ENCODE measurements around the gene DNAH6.
"Not testable (repeated sequence)": the region's sequence is repeated elsewhere in the genome, so short reads cannot be mapped to it uniquely, and the experiment has no call there.

DNAH6 gene

GRCh38 chr2:84768840-84769239, 252.5 kb downstream of the DNAH6 start:
- DNase-seq, result no peak

DNA sequence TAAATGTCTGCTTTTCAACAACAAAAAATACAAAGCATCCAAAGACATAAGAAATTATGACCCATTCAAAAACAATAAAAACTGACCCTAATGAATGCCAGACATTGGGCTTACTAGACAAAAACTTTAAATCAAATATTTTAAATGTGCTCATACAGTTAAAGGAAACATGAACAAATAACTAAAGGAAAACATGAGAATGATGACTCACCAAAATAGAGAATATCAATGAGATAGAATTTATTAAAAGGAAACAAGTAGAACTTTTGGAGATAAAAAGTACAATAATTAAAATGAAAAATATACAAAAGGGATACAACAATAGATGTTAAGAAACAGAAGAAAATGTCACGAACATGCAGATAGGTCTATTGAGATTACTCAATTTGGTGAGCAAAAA, 254.0 kb downstream of the DNAH6 start:
- DNase-seq, result no peak

GRCh38 chr2:84771251-84771650, 255.0 kb downstream of the DNAH6 start:
- DNase-seq, result no peak

DNA sequence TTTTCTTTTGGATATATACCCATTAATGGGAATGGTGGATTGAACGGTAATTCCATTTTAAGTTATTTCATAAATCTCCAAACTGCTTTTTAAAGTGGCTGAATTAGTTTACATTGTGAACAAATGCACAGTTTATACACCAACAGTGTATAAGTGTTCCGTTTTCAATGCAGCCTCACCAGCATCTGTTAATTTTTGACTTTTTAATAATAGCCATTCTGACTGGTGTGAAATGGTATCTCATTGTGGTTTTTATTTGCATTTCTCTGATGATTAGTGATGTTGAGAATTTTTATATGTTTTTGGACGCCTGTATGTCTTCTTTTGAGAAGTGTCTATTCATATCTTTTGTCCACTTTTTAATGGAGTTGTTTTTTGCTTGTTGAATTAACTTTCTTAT, 257.3 kb downstream of the DNAH6 start:
- DNase-seq, result not testable (repeated sequence)

- no peak for DNase-seq
Observed at GRCh38 chr2:84776011-84776410, 259.7 kb downstream of the DNAH6 start.

- DNase-seq, result no peak
Observed at GRCh38 chr2:84778911-84779690, 262.8 kb downstream of the DNAH6 start.

GRCh38 chr2:84779781-84780180, 263.5 kb downstream of the DNAH6 start:
- no peak for DNase-seq

- no peak for DNase-seq
Observed at GRCh38 chr2:84781942-84782716, 265.8 kb downstream of the DNAH6 start.

DNA sequence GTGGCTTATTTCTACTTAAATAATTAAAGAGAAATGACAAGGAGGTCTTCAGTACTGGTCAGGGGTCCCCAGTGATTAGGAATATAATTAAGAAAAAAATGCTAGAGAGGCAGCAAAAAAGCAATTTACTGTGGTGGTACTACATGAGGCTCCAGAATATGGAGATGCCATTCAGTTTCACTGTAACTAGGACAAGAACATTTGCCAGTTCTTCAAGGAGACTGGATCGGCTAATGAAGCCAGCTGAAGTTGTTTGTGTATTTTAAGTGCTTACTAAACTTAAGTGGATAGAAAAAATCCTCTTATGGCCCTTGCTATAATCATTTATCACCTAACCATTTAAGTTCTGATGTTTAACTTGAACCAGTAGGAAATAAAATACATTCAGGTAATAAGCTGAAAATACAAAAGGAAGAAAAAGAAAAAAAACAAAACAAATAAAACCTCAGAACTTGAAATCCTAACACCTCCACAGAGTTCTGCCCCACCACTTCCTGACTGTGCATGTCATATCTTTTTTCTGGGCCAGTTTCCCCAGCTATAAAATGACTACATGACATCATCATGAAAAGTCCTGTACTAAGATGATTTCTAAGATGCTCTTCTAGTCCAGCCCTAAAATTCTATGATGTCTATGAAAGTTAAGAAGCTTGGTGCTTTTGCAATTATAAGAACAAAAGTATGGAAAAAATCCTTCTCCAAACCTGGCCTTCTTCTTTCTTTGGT, 266.6 kb downstream of the DNAH6 start:
- DNase-seq, result no peak

DNA sequence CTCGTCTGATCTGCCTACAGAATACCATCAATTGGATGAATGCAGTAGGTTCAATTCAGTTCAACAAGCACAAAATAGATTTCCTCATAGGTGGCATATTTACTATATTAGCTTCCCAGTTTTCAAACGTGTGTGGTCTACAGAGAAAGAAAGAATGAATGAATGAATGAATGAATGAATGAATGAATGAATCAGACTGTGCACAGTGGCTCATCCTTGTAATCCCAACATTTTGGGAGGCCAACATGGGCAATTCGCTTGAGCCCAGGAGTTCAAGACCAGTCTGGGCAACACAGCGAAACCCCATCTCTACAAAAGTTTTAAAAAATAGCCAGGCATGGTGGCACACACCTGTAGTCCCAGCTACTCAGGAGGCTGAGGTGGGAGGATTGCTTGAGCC, 269.7 kb downstream of the DNAH6 start:
- no peak for DNase-seq

- DNase-seq, result no peak
Observed at GRCh38 chr2:84786601-84787000, 270.3 kb downstream of the DNAH6 start.

- no peak for DNase-seq
Observed at GRCh38 chr2:84788027-84788426, 271.7 kb downstream of the DNAH6 start.

DNA sequence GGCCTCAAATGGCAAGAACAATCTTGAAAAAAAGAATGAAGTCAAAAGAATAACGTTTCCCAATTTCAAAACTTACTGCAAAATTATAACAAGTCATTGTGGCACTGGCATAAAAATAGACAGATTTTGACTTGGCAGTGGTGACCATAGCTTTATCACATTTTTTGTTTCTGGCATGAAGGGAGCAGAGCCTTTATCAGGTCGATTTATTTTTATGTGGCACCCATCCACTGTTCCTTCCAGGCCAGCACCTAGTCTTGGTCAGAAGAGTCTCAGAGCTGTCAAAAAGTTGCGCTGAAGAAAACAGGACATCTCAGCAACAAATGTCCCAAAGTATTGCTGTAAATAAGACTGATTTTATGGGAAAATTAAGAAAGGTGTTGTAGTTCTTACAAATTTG, 272.2 kb downstream of the DNAH6 start:
- DNase-seq, result no peak

DNA sequence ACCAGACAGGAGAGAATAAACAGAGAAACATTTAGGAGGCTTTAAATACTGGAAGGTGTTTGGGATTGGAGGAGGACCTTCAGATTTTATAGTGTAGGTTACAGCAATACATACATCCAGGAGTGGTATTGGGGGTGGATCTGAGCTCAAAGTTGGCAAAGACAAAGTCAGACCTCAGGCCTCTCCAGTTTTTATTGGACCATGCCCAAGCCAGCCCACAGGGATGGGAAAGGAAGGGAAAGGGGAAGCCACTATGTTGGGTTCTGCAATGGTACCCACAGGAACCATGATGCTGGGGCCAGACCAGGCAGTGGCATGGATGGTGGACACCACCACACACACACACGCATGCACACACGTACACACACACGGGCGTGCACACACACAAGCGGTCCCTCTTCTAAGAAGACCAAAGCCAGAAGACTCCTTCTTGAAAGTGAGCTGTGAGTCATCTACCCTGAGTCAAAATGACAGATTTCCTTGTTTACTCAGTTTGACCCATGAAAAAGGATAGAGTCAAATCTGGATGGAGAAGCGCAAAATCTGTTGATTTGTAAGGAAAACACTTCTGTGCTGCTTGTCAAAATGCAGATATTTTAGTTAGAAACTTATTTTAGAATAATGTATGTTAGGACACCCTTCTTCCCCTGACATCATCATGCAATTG, 276.7 kb downstream of the DNAH6 start:
- no peak for DNase-seq

DNA sequence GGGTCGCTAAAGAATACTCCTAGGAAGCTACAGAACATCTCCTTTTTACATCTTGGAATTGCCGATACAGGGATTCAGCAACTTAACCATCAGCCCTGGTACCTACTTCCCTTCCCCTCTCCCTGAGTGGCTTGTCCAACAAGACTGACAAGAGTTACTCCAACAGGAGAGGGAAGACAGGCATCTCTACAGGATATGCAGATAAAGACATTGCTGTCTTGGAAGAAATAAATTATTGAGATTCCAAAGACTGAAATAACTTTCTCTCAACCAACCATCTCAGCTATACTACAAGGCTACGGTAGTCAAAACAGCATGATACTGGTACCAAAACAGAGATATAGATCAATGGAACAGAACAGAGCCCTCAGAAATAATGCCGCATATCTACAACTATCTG, 277.3 kb downstream of the DNAH6 start:
- DNase-seq, result no peak

GRCh38 chr2:84796798-84797197, 280.5 kb downstream of the DNAH6 start:
- no peak for DNase-seq

GRCh38 chr2:84797271-84797670, 281.0 kb downstream of the DNAH6 start:
- DNase-seq, result no peak

DNA sequence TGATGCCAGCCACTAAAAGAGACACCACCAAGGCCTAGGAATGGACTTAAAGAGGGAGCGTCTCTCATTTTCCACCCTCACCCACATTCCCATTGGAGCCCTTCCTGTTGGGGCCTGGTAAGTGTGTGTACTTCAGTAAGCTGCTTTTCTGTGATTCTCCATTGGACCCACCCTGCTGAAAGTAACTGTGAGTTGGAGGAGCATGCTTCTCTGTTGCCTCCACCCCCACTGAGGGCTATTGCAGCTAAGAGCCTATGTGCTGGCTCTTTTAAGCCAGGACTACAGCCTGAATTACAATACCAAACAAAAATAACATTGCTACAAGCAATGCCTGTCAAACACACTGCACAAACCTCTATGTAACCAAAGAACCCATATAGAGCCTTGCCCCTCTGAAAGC, 283.5 kb downstream of the DNAH6 start:
- DNase-seq, result no peak

GRCh38 chr2:84800194-84800805, 284.0 kb downstream of the DNAH6 start:
- DNase-seq, result no peak

DNA sequence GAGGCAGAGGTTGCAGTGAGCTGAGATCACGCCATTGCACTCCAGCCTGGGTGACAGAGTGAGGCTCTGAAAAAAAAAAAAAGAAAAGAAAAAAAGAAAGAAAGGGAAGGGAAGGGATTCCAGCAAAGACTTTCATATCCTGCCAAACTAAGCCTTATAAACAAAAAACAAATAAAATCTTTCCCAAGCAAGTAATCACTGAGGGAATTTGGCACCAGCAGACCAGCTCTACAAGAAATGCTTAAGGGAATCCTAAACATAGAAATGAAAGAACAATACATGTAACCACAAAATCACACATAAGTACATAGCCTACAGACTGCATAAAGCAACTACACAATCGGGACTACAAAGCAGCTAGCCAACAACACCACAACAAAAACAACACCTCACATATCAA, 285.5 kb downstream of the DNAH6 start:
- no peak for DNase-seq

DNA sequence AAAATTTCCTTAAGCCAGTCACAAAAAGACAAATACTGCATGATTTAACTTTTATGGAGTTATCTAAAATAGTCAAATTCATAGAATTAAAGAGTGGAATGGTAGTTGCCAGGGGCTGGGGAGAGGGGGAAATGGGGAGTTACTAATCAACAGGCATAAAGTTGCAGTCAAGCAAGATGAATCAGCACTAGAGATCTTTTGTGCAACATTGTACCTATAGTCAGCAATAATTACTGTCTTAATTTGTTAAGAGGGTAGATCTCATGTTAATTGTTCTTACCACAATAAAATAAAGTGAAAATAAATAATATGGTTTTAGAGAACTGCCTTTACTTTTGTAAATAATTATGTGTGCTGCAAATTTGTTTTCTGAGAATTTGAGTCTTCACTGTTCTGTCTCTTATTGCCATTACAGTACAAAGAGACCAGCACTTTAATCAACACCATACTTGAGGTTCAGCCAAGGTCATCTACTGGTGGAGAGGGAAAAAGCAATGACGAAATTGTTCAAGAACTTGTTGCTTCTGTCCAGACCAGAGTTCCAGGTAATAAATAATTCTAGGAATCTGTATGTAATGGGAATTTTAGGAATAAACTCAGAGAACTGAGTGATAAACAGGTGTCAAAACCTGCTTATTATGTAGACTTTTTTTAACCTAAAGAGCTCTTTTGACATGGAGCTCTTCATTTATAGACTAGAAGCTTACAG, 289.1 kb downstream of the DNAH6 start:
- no peak for DNase-seq

GRCh38 chr2:84807063-84807485, 290.8 kb downstream of the DNAH6 start:
- no peak for DNase-seq
